Urinary bladder (tissue), 4 donors: Measurements from ENCODE around the gene EOGT. TPM values are rescaled to one million over a fixed set of nuclear protein-coding genes. Genes with fewer than 3 reads are reported as not detected.

Experiments used
- DNase-seq: peaks from one replicate; pipeline ENCODE4 v3.0.0-alpha.2; 2015; ENCODE audit errors: extremely low spot score
- H3K27ac ChIP-seq: one replicate; pipeline ENCODE4 v1.5.1; 2013; ENCODE audit warnings: low read depth, mild to moderate bottlenecking, moderate library complexity
- H3K36me3 ChIP-seq: one replicate; pipeline ENCODE4 v1.6.1; 2013; ENCODE audit warnings: mild to moderate bottlenecking, moderate library complexity; ENCODE audit not compliant: insufficient read depth
- H3K4me1 ChIP-seq: one replicate; pipeline ENCODE4 v1.6.1; 2013; ENCODE audit warnings: mild to moderate bottlenecking, moderate library complexity; ENCODE audit not compliant: insufficient read depth
- H3K4me3 ChIP-seq: one replicate; pipeline ENCODE4 v1.5.1; 2013; ENCODE audit warnings: low read depth, low read length
- WGBS: extraction: QIAGEN DNeasy Blood & Tissue Kit; methylation state at CpG from one replicate; pipeline ENCODE4 v1.1.7; 2013; 5-methylcytosine and 5-hydroxymethylcytosine counted together
- polyA plus RNA-seq: library from polyadenylated mRNA; stranded (reverse); fragments of 200-250 nt; gene quantifications from one replicate; pipeline ENCODE4 v1.2.3, GENCODE V29; 2013
- total RNA-seq: library from RNA; depleted of rRNA; stranded (reverse); fragments of >200 nt; gene quantifications from one replicate; pipeline ENCODE4 v1.2.3, GENCODE V29; 2014
- donor health status: healthy with polysubstance abuse.
- donor health status: healthy.

Gene EOGT
- total and polyA plus RNA-seq, 2 donors: 25.2 to 71.1 TPM

DNA sequence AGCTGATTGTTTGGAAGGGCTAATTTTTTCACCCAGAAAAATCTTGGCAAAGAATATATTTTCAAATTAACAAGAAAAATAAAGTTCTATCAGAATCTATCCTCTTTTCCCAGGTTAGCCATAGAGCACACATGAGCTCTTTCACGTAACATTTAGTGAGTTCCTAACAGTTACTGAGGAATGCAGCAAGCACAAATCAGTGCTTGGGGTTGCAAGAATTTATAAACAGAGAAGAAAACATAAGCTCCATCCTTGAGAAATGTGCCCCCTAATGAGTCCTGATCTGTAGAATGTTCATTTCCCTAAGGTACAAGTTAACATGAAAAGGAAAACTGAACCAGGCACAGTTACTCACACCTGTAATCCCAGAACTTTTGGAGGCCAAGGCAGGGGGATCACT lies 13.9 kb downstream of the EOGT start:
- DNase-seq: no peak
- H3K4me1 ChIP-seq: no peaks in the 10 kb centered on the region
- no peak overlapping the region for H3K4me3 ChIP-seq
- H3K27ac ChIP-seq: no peak overlapping the region
- WGBS: 60% methylated on average over 1 of the region's 1 CpG
- peaks cover 9% of the 10 kb centered on the region for H3K36me3 ChIP-seq

DNA sequence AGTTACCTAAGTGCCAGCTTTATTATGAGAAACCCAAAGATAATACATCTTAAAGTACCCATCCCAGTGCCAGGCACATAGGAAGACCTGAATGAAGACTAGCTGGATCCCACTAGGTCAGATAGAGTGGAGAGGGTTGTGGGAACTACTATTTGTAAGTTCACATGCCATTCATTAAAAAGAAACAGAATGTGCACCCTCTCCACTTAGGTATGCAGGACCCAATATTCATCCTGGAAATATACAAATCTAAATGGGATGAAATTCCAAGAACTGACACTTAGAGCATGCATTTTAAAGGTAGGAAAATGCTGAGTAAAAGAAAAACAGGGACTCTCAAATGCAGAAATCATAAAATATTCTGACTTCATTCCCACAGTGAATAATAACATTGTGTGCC lies 14.3 kb downstream of the EOGT start:
- Histone ChIP-seq H3K4me1 (no peaks in the 10 kb centered on the region), H3K36me3 (peaks cover 9% of the 10 kb centered on the region), H3K4me3 (no peak overlapping the region)

DNA sequence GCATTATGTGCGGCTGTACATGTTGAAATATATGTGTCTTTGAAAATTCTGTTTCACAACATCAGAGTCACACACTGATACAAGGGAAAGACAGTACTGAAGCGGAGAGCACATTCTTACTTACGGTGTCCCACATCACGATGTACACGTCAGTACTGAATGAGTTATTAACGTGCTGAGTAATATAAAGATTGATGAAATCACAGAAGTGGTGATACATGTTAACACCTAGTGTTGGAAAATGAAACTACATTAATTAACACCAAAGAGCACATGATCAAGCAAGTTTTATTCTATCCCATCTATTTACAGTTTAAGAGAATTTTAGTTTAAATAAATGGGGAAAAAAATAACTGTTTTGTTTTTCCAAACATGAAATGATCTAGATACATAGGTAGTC lies 15.6 kb downstream of the EOGT start:
- no peak overlapping the region for H3K4me3 ChIP-seq
- no peak overlapping the region for H3K27ac ChIP-seq
- DNase-seq: no peak
- peaks cover 8% of the 10 kb centered on the region for H3K36me3 ChIP-seq
- WGBS: 94% methylated on average over 6 of the region's 6 CpGs
- H3K4me1 ChIP-seq: no peaks in the 10 kb centered on the region

More for the DNA sequence above, 14.3 kb downstream of the EOGT start:
- no peak for DNase-seq
- H3K27ac ChIP-seq: no peak overlapping the region

DNA sequence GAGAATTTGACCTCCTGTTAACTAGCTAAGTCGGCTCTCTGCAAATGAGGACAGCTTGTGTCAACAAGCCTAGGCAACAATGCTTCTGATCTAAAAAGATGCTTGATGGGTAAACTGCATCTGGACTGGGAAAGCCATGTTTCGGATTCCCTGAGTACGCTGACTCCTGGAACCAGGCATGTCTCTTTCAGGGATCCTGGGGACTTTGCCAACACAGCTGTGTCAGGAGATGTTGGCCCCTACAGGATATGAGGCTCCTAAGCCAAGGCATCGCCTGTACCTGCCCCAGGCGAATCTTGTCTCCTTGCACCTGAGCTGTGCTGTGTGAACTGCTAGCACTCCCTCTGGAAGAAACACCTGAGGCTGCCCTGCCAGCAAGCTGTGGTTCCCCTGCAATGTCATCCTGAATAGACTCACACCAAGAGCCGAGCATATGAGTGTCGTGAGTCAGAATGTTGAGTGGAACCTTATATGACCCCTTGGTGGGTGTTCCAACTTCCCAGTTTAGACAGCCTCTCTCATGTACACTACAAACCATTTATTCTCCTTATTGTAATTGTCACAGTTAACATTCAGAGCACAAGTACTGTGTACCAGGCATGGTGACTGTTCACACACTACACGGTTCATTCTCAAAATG lies 17.0 kb downstream of the EOGT start:
- DNase-seq: no peak
- H3K36me3 ChIP-seq: peaks cover 5% of the 10 kb centered on the region
- no peak overlapping the region for H3K4me3 ChIP-seq
- H3K4me1 ChIP-seq: no peaks in the 10 kb centered on the region
- no peak overlapping the region for H3K27ac ChIP-seq
- 76% methylated on average over 8 of the region's 8 CpGs for WGBS

GRCh38 chr3:68988740-68989139 lies 24.7 kb downstream of the EOGT start:
- WGBS: 72% methylated on average over 4 of the region's 4 CpGs
- Histone ChIP-seq H3K4me1 (no peaks in the 10 kb centered on the region), H3K27ac (no peak overlapping the region), H3K4me3 (no peak overlapping the region), H3K36me3 (peaks cover 9% of the 10 kb centered on the region)
- no peak for DNase-seq

GRCh38 chr3:68987322-68987721 lies 26.2 kb downstream of the EOGT start:
- WGBS: 94% methylated on average over 6 of the region's 6 CpGs
- DNase-seq: no peak
- Histone ChIP-seq H3K27ac (no peak overlapping the region), H3K4me1 (no peaks in the 10 kb centered on the region), H3K36me3 (peaks cover 8% of the 10 kb centered on the region), H3K4me3 (no peak overlapping the region)

DNA sequence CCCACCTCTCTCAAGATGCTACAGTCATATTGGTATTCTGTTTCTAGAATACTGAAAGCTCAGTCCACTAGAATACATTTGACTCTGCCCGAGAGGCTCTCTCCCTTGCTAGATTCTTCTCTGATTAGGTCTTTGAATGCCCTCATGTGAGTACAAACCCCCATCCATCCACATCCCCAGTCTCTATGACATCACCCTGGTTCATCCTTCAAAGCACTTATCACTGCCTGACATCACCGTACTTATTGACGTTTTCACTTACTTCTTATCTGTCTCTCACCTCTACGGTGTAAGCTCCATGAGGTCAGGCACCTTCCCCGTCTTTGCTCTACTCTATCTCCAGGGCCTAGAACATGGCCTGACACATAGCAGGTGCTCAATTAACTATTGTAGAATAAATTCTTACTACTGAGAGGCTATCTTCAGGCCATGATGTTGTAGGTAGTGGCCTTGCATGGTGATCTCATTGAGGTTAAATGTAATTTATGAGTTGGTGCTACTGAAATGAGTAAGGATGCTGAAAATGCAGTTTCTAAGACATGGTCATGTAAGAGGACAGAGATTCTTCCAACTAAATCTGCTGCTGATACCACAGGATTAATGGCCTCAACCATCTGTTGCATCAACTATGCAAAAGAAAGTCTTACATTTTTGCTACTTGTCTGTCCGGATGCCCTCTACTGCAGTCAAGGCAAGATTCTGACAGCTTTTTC lies 26.8 kb downstream of the EOGT start:
- Histone ChIP-seq H3K27ac (no peak overlapping the region), H3K36me3 (peaks cover 13% of the 10 kb centered on the region)
- DNase-seq: no peak

DNA sequence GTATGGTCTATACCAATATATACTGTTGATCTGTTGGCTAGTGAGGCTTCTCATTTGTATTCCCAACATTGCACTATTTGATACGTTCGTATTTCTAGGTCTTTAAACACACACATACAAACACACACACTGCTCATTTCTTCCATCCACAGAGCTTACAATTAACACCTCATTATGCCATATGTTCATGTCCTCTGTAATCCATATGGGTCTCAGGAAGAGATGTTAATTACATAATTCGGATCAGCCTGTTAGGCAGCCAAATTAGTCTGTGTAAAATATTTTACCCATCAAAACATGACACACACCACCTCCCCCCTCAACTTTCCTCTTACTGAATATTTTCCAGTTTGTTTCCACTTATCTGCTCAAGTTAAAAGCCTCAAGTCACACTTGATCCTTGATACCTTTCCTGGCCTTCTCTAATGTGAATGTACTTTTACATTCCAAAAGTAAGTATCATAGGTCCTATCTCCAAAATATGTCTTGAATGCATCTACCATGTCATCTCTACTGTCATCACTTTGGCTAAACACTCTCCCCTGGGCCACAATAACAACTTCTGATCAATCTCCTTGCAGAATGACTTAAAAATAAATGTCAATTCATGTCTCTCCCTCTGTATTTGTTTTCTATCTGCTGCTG lies 28.2 kb downstream of the EOGT start:
- H3K27ac ChIP-seq: no peak overlapping the region
- DNase-seq: no peak
- WGBS: 76% methylated on average over 3 of the region's 3 CpGs
- peaks cover 15% of the 10 kb centered on the region for H3K36me3 ChIP-seq
- no peak overlapping the region for H3K4me3 ChIP-seq
- H3K4me1 ChIP-seq: no peaks in the 10 kb centered on the region

More for the DNA sequence above, 26.8 kb downstream of the EOGT start:
- Histone ChIP-seq H3K4me3 (no peak overlapping the region), H3K4me1 (no peaks in the 10 kb centered on the region)
- 96% methylated on average over 6 of the region's 6 CpGs for WGBS

DNA sequence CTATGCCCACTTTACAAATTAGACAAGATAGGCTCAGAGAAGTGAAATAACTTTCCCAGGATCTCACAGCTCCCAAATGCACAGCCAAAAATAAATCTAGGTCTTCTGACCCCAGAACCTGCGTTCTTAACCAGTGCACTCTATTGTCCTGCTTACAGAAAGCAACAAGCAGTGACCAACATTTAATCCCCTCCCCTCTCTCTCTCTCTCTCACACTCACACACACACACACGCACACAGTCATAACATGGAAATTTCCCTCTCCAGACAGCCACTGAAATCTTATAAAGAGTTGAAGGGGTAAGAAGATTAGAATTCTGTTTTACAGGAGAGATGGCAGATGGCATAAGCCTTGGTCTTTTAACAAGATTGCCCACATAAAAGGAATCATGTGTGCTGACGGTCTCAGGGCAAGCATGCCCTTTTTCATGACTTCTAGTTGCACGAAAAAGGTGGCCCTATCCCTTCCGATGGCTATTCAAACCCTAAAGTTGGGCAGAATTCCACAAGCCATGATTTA lies 29.4 kb downstream of the EOGT start:
- Histone ChIP-seq H3K4me3 (no peak overlapping the region), H3K4me1 (no peaks in the 10 kb centered on the region), H3K27ac (no peak overlapping the region), H3K36me3 (peaks cover 15% of the 10 kb centered on the region)
- WGBS: 89% methylated on average over 5 of the region's 5 CpGs
- DNase-seq: no peak

- Histone ChIP-seq H3K4me1 (no peaks in the 10 kb centered on the region), H3K4me3 (no peak overlapping the region), H3K27ac (no peak overlapping the region), H3K36me3 (peaks cover 13% of the 10 kb centered on the region)
- DNase-seq: no peak
- WGBS: 71% methylated on average over 8 of the region's 8 CpGs
Observed at GRCh38 chr3:68977486-68978167, 35.9 kb downstream of the EOGT start.

- H3K36me3 ChIP-seq: peaks cover 5% of the 10 kb centered on the region
Observed at GRCh38 chr3:68974711-68975110, 38.8 kb downstream of the EOGT start.

DNA sequence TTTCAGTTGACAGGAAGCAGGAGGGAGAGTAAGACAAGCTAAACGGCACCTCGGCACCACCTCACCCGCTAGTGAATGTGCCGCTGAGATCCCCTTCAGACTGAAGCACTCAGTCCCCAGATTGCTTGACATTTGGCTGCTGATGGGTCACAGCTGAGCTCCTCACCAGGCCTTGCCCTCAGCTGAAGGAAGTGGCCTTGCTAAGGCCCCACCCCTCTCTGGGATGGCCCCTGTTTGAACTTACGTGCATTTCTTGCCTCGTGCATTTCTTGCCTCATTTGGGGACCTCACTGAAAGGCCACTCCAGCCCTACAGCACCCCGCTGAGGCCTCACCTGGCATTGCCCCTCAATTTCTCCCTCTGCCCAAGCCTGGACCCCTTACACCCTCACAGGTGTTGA lies 39.8 kb downstream of the EOGT start:
- no peak overlapping the region for H3K27ac ChIP-seq
- H3K4me1 ChIP-seq: no peaks in the 10 kb centered on the region
- whole genome bisulfite sequencing: 65% methylated on average over 7 of the region's 7 CpGs
- no peak for DNase-seq
- no peak overlapping the region for H3K4me3 ChIP-seq
- peaks cover 4% of the 10 kb centered on the region for H3K36me3 ChIP-seq

More at GRCh38 chr3:68974711-68975110, 38.8 kb downstream of the EOGT start:
- no peak overlapping the region for H3K4me3 ChIP-seq
- no peak overlapping the region for H3K27ac ChIP-seq
- DNase-seq: no peak
- WGBS: 84% methylated on average over 5 of the region's 5 CpGs
- H3K4me1 ChIP-seq: no peaks in the 10 kb centered on the region

DNA sequence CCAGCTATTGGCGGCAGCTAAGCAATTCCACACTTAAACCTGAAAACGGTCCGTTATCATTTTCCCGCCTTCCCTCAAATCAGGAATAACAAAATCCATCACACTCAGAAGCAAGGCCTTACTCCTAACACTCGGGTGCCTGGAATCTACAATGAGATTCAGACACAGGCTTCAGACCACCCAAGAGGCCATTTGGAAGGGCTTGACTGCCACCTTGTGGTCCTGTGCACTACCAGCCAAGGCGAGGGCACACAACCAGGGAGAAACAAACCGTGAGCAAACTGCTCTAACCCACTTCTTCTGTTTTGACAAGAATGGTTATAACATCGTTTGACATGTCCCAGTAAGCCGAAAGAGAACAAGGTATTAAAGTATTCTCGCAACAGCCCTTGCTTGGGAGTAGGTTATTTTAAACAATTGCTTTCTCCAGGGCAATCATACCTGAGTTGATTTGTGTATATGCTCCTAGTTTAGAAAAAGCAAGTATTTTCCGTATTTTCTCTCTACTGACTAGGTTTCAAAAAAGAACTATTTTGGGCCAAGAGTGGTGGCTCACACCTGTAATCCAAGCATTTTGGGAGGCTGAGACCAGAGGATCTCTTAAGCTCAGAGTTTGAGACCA lies 41.0 kb downstream of the EOGT start:
- Histone ChIP-seq H3K4me3 (no peak overlapping the region), H3K27ac (no peak overlapping the region), H3K4me1 (no peaks in the 10 kb centered on the region), H3K36me3 (peaks cover 2% of the 10 kb centered on the region)
- WGBS: 32% methylated on average over 11 of the region's 11 CpGs
- DNase-seq: peak; percentile 23
